Adrenal gland (tissue), 5 donors: ENCODE results near the gene MS4A4A.

Source experiments
- CTCF ChIP-seq, 6 experiments: fragments of 450-650 bp in 4 of 6; fragments of 200-600 bp in 2 of 6; sonication (generic) in 1 of 6; IDR thresholded peaks; 1 replicate in 5 of 6; 2 replicates in 1 of 6; pipeline versions ENCODE4 v1.5.1 to v1.8.0; 2016 to 2021; ENCODE audit warnings: antibody characterized with exemption in 6 of 6, mild to moderate bottlenecking in 2 of 6, moderate library complexity in 1 of 6
- POLR2A ChIP-seq, 2 donors: fragments of 450-650 bp; IDR thresholded peaks; one replicate each; pipeline ENCODE4 v1.6.1; 2017; ENCODE audit warnings: antibody characterized with exemption in 2 of 2, mild to moderate bottlenecking in 2 of 2, moderate library complexity in 1 of 2
- donor health status: DM: no; HTN: no; CAD: no.

GRCh38 chr11:60230681-60231080 is 49.8 kb upstream of the MS4A4A start:
- TF ChIP-seq CTCF (IDR thresholded peaks at IDR 0.05) (no peak), POLR2A (IDR thresholded peaks at IDR 0.05) (no peak)
